Stimulated activated CD8-positive, alpha-beta memory T cell treated with anti-CD3 and anti-CD28 coated beads, Interleukin-2, amount 100 ng/mL, for 48 hours (primary cell): ENCODE results near the gene VWCE.

ENCODE experiments used
- DNase-seq, 2 donors: peaks; one replicate each; pipeline ENCODE4 v3.0.0-alpha.2; 2020; ENCODE audit warnings: low read depth in 2 of 2

VWCE gene, protein sequence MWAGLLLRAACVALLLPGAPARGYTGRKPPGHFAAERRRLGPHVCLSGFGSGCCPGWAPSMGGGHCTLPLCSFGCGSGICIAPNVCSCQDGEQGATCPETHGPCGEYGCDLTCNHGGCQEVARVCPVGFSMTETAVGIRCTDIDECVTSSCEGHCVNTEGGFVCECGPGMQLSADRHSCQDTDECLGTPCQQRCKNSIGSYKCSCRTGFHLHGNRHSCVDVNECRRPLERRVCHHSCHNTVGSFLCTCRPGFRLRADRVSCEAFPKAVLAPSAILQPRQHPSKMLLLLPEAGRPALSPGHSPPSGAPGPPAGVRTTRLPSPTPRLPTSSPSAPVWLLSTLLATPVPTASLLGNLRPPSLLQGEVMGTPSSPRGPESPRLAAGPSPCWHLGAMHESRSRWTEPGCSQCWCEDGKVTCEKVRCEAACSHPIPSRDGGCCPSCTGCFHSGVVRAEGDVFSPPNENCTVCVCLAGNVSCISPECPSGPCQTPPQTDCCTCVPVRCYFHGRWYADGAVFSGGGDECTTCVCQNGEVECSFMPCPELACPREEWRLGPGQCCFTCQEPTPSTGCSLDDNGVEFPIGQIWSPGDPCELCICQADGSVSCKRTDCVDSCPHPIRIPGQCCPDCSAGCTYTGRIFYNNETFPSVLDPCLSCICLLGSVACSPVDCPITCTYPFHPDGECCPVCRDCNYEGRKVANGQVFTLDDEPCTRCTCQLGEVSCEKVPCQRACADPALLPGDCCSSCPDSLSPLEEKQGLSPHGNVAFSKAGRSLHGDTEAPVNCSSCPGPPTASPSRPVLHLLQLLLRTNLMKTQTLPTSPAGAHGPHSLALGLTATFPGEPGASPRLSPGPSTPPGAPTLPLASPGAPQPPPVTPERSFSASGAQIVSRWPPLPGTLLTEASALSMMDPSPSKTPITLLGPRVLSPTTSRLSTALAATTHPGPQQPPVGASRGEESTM

DNA sequence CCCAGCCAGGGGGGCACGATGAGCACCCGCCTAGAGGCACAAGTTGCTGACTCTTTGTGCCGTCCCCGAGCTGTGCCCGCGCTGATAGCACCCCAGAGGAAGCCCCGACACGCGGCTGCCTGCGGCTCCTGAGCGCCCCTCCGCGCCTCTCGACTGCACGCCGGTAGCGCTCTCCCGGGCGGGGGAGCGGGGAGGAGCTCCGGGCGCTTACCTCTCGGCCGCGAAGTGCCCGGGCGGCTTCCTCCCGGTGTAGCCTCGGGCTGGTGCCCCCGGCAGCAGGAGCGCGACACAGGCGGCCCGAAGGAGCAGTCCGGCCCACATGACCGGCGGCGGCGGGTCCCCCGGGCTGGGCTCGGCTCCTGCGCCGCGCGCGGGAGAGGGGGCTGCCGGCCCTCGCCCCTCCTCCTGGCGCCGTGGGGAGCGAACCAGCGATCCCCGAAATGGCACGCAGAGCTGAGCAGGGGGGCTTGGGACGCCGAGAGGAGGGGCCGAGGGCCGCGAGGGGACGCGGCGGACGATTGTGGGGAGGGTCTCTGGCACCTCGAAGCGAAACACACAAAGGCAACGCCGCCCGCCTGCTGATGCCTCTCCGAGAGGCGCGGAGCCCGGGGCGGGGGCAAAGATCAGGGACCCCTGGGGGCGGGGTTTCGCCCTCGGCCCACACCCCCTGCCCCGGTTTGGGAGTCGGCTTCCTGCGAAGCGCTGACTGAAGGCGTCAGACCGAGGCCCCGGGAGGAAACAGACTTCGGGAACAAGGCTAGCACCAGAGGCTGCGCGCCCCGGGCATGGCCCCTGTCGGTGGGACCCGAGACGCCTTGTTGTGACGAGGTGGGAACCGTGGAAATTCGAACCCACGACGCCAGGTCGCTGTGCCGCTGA lies at the start of gene VWCE:
TSS of gene VWCE (minus strand) at position 600 of the 879 bp plus-strand sequence. CDS start at position 321, 279 bp downstream.
- peak; percentile 64 to 65 for DNase-seq

DNA sequence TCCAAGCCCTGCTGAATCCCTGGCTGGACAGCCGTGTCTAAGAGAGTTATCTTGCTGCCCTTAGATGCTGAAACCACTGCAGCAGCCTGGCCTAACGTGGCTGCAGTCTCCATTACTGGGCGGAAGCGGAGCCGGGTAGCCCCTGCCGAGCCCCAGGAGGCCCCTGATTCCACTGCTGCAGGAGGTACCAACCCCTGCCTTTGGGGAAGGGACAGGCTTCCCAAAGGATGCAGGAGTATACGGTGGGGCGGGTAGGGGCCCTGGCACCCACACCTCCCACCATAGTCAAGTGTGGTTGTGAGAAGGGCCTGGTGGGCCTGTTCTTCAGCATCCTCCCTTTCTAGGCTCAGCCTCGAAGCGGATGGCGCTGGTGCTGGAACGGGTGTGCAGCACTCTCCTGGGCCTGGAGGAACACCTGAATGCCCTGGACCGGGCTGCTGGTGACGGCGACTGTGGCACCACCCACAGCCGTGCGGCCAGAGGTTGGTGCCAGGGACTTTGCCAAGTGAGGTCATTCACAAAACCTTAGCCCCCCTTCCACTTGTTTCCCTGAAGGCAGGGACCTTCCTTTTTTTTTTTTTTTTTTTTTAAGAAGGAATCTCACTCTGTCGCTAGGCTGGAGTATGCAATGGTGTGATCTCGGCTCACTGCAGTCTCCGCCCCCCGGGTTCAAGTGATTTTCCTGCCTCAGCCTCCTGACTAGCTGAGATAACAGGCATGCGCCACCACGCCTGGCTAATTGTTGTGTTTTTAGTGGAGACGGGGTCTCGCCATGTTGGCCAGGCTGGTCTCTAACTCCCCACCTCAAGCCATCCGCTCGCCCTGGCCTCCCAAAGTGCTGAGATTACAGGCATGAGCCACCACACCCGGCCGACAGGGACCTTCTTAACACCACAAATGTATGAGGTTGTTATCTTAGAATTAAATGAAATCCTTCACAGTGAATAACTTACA lies 49.0 kb upstream of the VWCE start:
- no peak for DNase-seq

DNA sequence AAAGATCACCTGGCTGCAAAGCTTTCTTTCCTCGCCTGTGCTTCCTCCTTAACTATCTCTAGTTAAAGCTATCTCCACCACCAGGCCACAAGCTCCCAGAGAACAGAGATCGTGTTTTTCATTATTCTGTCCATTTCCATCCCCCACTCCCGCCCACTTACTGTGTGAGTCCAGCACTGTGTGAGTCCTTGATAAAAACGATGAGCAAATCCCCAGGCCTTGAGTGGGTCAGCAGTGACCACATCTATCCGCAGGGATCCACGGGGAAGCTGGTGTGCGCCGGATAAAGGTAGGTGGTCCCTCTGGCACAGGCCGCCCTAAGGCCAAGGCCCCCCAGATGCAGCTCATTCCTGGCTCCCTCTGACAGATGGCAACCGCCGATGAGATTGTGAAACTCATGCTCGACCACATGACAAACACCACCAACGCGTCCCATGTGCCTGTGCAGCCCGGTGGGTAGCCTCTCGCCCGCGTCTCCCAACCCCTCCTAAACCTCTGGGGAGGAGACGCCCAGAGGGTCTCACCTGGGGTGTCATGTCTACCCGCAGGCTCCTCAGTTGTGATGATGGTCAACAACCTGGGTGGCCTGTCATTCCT lies 47.2 kb upstream of the VWCE start:
- DNase-seq: no peak

DNA sequence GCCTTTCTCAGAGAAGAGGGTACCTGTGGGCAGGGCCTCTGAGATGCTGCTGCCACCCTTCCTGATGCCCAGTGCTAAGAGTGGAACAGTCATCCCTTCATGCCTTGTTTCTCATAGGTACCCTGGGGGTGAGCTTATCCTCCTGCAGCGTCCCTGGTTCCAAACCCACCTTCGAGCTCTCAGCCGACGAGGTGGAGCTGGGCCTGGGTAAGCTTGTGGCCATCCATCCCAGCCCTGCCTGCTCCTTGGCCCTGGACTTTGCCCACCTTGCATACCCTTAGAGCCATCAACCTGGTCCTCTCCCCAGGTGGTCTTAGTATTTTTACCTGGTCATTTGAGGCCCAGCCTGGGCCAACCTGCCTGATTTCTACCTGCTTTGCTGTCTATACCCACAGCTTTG lies 46.6 kb upstream of the VWCE start:
- no peak for DNase-seq

DNA sequence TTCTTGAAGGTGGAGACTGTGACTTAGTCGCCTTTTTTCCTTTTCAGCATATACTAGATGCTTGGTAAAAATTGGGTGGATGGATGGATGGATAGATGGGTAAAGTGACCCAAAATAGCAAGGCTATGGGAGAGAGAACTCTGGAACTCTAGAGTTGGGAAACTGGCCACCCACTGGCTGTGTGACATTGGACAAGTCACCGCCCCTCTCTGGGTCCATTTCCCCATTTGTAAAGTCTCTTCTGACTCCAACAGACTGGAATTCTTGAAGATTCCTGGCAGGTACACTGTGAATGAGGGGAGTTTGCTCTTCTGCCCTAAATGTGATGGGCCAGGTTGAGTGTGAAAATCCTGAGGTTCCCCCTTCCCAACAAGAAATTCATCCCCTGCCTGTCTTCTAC lies 45.9 kb upstream of the VWCE start:
- no peak for DNase-seq

DNA sequence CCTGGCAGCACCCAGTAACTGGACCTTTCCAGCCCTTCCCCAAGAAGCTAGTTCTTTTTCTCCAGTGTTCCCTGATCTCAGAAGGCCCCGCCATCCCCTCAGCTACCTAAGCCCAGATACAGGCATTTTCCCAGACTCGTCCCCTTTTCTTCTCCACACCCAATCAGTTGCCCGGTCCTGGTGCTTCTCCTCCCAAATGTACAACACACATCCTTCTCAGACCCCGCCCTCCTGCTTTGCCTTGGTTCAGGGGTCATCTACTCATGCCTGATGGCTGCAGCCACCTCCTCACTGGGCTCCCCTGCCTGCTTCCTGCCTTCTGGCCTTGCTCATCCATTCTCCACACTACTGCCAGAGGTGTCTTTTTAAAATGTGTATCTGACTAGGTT lies 44.4 kb upstream of the VWCE start:
- no peak for DNase-seq

DNA sequence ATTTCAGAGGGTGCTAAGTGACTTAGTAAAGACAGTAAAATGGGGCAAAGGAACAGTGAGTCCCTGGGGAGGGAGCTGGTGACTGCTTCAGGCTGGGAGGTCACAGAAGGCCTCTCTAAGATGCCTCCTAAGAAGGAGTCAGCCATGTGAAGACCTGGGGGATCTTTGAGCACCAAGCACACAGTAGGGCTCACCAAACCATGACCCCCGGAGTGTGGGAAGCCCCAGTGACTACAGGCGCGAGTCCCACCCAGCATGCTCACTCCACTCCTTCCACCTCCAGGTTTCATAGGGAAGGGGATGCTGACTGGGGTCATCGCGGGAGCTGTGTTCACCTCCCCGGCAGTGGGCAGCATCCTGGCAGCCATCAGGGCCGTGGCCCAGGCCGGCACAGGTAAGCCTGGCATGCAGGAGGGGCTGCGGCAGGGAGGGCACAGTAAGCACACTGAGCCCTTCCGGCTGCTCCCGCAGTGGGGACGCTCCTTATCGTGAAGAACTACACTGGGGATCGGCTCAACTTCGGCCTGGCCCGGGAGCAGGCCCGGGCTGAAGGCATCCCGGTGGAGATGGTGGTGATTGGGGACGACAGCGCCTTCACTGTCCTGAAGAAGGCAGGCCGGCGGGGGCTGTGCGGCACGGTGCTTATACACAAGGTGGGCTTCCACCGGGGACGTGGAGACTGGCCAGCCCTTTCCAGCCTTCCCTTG lies 43.8 kb upstream of the VWCE start:
- DNase-seq: no peak

DNA sequence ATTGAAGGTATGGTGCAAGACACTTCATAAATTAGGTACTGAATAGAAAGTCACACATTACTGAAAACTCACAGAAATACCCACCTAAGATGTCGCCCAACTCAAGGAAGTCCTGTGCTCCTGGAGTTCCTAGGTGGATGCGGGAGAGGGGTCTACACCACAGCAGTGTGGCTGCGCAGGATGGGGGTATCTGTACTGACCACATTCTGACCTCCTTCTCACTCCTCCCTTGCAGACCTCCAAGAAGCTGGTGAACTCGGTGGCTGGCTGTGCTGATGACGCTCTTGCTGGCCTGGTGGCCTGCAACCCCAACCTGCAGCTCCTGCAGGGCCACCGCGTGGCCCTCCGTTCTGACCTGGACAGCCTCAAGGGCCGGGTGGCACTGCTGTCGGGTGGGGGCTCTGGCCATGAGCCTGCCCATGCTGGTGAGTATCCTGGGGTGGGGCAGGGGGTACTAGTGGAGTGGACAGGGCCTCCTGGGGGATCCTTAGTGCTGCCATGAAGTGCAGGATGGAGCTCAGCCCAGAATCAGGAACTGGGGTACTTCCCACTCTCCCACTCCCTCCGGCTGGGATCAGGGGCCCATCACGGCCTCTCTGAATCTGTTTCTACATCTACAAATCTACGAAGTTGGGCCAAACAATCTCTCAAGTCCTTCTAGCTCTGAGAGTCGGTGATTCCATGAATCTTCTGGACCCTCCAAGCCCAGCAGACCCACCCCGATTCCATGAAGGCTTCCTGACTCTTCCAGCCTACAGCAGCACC lies 42.8 kb upstream of the VWCE start:
- no peak for DNase-seq

DNA sequence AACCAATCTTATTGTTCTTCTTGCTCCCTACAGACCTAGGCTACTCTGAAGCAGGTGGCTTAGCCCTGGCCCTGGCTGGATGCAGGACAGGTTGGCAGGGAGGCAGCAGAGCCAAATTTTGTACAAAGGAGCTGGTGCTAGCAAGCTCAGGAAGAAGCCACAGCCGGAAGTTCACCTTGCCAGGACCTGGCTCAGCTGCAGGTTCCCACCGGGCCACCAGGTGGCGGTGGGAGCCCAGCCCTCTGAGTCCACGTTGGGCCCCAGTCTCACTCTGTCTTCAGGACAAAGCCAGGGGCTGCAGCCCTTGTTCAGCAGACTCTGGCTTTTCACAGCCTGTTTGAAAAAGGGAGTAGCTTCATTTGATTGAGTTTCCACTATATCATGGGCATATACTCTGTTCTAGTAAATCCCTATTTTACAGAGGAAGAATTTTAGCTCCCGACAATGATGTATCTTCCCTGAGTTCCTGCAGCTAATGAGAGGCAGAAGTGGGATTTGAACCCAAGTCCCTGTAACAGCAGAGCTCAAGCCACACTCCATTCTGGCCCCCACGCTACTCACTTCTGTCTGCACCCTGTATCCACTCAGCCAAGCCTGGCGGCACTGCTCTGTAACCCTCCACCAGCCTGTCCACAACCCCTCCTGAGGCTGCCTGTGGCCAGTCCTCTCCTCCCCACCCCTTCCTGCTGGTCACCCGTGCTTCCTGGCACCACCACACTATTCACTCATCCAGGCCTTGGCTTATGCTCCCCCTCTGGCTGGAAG lies 41.2 kb upstream of the VWCE start:
- peak; percentile 68 to 71 for DNase-seq

DNA sequence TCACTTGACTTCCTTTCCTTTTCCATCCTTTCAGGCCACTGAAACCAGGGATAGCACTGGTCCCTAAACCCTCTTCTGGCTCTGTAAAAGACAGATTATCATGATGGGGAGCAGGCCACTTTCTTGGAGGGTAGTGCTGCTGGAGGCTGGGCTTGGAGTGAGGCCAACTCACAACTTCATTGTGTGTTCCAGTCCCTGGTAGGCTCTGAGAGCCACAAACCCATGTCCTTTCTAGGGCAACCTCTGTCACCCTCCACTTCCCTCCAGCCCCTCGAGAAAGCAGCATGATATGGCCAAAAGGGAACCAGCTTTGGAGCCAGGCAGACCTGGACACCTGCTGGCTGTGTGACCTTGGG lies 40.2 kb upstream of the VWCE start:
- no peak for DNase-seq

DNA sequence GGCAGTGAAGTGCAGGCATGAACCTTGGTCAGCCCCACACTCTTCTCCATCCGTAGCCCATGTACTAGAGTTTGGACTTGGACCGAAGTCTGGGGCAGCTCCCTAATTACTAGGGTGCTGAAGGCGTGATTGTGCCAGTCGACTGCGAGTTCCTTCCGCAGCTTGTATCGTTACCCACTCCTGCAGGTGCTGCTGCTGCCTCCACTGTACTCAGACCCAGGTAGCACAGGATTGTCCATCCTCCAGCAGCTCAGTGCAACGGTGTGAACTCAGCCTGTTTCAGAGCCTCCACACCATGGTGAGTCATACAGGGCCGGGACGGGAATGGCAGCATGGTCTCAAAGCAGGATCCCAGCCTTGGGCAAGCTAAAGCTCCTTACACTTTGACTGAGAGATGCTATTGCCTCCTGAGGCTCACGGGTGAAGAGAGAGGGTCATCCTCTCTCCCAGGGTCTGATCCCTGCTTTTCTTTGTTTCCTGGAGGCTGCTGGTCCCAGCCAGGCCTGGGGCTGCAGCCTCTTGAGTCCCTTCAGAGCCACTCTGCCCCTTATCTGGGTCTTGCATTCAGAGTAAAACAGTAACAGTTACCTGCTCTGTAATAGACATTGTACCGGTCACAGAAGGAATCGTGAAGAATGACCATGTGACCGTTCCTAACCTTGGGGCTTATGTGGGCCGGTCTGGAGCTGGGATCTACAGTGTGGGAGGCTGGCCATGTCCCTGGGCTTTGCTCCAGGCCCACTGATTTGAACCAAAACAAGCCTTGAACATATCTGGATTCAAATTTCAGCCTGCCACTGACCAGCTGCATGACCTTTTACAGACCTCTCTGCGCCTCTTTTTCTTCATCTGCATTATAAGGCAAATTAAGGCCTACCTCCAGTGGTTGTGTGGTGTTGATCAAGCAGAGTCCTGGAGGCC lies 39.6 kb upstream of the VWCE start:
- DNase-seq: no peak

DNA sequence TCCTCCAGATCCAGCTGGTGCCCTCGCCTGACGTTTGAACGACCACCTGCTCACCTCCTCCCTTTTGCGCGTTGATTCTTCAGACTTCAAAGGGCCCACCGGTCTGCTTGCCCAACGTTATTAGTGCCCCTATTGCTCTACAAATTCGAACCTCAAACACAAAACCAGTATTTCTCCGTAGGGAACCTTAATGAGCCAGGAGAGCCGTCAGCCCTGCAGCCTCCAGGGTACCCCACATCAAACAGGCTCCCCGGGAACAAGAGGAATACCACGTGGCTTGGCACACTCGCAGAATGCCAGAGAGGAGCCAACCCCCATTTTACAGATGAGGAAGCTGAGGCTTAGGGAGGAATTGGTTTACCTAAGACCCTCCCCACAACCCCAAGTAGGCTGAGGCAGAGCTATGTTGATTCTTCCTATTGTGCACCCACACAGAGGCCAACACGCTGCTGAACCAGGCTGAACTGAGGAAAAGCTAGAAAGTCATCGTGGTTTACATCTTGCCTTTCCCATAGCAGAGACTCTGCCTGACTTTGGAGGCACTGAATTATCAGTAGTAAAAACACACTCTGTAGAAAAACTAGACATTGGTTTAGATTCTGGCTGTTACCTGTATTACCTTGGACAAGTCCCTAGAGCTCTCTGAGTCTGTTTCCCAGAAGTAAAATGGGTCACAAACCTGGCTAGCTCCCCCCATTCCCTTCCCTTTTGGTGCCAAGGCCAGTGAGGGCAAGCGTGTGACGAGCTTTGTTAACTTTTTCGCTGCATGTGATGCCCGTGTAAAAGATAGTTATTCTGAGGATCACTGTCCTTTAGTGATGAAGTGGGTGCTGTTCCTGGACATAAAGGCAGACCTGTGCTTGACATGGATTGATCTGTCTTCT lies 38.7 kb upstream of the VWCE start:
- DNase-seq: no peak

DNA sequence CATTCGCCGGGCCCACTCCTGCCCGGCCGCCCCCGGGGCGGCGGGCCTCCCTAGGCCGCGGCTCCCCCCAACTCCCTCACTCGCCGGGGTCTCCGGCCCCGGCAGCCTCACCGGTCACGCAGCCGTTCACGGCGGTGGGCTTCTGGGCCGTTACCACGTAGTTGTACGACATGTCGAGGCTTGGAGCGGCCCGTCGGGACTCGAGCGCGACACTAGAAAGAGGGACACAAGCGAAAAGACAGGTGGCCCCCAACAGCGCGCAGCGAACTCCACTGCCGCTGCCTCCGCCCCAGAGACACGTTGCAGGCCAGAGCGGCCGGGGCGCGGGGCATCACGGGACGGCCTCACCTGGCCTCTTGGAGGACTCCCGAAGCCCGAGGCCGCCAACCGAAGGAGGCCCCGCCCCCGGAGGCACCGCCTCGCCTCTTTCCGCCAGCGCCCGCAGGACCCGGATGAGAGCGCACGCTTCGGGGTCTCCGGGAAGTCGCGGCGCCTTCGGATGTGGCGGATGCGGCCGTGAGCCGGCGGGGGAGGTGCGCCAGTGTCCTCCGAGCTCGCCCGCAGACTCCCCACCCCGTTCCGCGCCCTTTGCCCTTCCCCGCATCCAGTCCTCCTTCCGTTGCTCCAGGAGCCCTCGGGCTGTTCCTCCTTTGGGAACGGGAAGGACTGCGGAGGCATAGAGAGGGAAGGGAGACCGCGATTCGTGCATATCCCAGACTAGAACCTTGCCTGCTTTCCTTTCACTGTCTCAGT lies 37.9 kb upstream of the VWCE start, which contains the start of the genes DDB1 and TKFC:
TSS of gene DDB1 (minus strand) at position 309 of the 753 bp plus-strand sequence. CDS start at position 172, 137 bp downstream.
TSS of gene TKFC (plus strand) at position 432 of the 753 bp plus-strand sequence. CDS start 1,501 bp downstream, outside the sequence.
- peak; percentile 97 to 98 for DNase-seq

DNA sequence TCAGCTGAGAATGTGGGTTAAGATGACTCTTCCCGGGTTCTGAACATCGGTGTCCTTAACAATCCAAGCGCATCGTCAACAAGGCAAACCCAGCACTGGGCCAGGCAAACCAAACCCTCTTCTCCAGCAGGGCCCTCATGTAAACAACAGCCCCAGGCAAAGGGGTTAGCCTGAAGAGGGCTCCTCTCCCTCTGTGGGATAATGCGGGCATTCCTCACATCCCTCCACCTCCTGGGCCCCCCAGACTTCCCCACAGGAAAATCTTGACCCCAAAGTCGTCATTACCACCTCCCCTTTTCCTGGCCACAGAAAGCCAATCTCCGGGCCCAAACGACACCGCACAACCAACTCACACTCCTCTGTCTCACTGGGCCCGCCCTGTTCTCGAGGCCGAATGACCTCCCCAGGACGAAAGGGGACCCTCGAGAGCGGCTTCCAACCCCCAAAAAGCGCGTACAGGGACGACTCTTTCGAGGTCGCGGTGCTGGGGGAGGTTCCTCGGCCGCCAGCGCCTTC lies 37.2 kb upstream of the VWCE start:
- no peak for DNase-seq

DNA sequence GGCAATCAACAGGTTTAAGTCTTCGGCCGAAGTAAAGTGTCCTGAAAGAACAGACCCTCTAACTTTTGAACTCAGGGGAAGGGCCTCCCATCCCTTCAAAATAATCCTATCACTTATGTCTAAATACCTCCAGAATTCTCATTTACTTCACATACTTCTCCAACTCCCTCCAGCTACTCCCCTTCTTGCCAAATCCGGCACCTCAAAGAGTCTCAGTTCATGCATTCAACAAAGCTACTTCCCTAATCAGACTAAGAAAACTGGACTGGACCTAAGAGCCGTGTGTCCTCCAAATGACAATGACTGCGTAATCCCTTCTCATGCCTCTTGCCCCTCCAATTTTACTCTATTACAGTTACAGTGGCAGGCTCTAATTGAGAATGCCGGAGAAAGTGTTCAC lies 36.5 kb upstream of the VWCE start:
- DNase-seq: no peak
